Body of pancreas (tissue), 4 donors: ENCODE data around the gene NOXO1.

Experiments used
- POLR2A ChIP-seq, 3 donors: fragments of 450-650 bp; IDR thresholded peaks; one replicate each; pipeline ENCODE4 v1.6.1; 2016; ENCODE audit warnings: antibody characterized with exemption in 3 of 3, mild to moderate bottlenecking in 2 of 3
- TF ChIP-seq, protein P1 (sequence below), 7 experiments: fragments of 450-650 bp in 4 of 7; fragments of 200-600 bp in 3 of 7; sonication (generic) in 3 of 7; IDR thresholded peaks; one replicate each; pipeline ENCODE4 v1.5.1; 2016 to 2019; ENCODE audit warnings: antibody characterized with exemption in 7 of 7

DNA sequence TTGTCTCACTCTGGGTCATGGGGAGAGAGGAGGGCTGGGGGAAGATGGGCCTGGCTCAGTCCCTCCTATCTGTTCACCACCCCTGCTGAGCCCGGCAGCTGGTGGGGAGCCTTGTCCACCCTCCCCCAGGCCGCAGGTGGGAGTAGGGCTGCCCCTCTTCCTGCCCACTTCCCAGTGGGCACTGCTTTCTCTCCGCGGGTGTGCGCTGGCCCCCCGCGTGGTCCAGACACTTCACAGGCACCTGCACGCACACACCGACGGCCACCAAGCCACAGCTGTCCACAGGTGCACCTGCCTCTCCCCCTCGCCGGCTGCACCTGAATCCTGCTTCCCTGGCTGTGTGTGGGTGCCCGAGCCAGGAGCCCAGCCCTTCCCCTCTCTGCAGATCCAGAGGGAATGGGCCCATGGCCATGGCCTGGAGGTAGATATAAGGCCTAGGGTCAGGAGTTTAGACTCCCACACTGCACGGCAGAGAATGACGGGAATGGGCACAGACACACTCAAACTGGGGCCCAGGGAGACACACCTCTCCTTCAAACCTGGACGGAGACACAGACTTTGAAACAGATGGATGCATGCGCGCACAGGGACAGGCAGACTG lies 47.5 kb upstream of the NOXO1 start:
- TF ChIP-seq, protein P1, sequence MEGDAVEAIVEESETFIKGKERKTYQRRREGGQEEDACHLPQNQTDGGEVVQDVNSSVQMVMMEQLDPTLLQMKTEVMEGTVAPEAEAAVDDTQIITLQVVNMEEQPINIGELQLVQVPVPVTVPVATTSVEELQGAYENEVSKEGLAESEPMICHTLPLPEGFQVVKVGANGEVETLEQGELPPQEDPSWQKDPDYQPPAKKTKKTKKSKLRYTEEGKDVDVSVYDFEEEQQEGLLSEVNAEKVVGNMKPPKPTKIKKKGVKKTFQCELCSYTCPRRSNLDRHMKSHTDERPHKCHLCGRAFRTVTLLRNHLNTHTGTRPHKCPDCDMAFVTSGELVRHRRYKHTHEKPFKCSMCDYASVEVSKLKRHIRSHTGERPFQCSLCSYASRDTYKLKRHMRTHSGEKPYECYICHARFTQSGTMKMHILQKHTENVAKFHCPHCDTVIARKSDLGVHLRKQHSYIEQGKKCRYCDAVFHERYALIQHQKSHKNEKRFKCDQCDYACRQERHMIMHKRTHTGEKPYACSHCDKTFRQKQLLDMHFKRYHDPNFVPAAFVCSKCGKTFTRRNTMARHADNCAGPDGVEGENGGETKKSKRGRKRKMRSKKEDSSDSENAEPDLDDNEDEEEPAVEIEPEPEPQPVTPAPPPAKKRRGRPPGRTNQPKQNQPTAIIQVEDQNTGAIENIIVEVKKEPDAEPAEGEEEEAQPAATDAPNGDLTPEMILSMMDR (IDR thresholded peaks at IDR 0.05), result no peak
- TF ChIP-seq POLR2A (IDR thresholded peaks at IDR 0.05), result no peak
